GM18873 (cell line): ENCODE data around the gene TTBK1.

ENCODE experiments used
- ATAC-seq: cut with Tn5 transposase; IDR thresholded peaks from one replicate; pipeline ENCODE4 v1.9.1; 2021; ENCODE audit warnings: mild to moderate bottlenecking, moderate library complexity, moderate number of reproducible peaks; ENCODE audit not compliant: unreplicated experiment, low FRiP score

The TTBK1 gene

DNA sequence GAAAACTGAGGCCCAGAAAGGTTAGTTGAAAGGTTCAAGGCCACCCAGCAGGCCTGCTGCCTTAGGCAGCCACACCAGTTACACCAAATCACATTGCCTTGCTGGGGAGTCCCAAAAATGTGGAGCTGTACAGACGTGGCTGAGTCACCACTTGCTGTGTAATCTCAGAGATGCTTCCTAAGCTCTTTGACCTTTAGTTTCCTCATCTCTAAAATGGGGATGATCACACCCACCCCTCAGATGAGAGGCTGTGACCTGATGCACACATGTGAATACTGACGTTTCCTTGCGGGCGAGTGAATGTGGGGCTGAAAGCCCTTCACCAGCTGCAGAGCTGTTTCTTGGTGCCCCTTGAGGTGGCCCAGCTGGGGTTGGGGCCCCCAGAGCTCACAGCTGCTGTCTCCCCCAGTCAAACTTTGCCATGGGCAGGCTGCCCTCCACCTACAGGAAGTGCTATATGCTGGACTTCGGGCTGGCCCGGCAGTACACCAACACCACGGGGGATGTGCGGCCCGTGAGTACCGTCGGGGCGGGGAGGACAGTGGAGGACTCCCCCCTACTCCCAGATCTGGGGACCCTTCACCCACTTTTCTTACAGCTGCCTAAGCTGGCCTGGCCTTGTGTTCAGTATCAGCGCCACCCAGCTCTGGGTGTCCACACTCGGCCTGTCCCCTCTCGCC, 11.0 kb downstream of the TTBK1 start:
- no peak for ATAC-seq

DNA sequence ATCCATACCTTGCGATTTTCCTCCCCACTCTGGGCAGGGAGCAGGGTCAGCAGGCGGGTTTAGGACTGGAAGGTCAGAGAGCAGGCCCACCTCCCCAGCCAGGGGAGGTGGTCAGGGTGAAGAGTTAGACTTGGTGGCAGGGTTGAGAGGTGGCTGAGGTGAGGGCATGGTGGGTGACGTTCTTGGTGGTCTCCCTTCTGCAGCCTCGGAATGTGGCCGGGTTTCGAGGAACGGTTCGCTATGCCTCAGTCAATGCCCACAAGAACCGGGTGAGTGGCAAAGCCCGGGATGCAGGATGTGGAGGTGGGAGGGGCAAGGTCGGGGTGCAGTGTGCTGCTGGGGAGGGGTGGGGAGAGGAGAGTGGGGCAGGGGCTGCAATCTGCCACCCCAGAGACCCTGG, 11.6 kb downstream of the TTBK1 start:
- ATAC-seq: no peak

GRCh38 chr6:43255408-43256054, 12.2 kb downstream of the TTBK1 start:
- no peak for ATAC-seq

DNA sequence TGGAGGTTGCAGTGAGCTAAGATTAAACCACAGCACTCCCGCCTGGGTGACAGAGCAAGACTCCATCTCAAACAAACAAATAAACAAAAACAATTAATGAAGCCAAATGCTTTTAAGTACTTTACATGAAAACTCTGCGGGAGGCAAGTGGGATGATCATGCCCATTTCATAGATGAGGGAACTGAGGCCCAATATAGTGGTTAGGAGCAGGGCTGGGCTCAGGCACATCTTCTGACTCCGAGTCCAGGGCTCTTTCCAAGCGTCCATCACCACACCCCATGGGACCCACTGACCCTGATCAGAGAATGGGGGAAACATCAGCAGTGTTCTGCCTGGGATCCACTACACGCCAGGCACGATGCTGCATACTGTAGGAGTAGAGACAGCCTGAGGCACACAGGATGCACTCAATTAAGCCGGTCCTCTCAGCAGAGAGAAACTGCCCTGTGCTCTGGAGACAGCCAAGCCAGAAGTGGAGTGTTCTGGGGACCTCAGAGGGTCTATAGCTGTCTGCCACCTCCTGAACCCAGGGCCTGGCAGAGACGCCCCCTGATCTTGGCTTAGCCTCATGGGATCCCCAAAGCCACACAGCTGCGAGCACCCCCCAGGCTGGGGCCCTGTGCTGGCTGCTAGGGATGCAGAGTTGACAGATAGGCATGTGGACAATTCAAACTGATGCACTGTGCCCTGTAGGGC, 13.5 kb downstream of the TTBK1 start:
- ATAC-seq: no peak

GRCh38 chr6:43257367-43258145, 14.3 kb downstream of the TTBK1 start:
- no peak for ATAC-seq

- no peak for ATAC-seq
Observed at GRCh38 chr6:43258180-43258579, 14.9 kb downstream of the TTBK1 start.

DNA sequence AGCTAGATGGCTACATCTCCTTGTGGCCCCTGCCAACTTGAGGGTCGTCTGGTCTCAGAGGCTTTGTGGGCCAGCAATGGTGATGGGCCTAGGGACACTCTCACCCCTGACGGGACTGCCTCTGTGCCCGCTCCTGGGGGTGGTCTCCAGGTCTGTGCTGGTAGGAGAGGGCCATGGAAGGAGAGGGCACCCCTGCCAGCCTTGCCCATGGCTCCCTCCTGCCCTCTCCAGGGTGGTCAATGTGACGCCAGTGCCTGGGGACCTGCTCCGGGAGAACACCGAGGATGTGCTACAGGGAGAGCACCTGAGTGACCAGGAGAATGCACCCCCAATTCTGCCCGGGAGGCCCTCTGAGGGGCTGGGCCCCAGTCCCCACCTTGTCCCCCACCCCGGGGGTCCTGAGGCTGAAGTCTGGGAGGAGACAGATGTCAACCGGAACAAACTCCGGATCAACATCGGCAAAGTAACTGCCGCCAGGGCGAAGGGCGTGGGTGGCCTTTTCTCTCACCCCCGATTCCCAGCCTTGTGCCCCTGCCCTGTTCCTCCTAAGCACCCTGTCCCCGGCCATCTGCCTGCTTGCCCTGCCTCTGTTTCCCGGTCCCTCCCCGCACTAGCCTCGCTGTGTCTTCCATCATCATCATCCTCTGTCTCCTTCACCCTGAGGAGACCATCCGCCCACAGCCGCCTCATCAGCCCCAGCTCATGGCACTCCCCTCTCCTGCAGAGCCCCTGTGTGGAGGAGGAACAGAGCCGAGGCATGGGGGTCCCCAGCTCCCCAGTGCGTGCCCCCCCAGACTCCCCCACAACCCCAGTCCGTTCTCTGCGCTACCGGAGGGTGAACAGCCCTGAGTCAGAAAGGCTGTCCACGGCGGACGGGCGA, 15.8 kb downstream of the TTBK1 start:
- no peak for ATAC-seq

GRCh38 chr6:43260791-43261190, 17.5 kb downstream of the TTBK1 start:
- no peak for ATAC-seq

DNA sequence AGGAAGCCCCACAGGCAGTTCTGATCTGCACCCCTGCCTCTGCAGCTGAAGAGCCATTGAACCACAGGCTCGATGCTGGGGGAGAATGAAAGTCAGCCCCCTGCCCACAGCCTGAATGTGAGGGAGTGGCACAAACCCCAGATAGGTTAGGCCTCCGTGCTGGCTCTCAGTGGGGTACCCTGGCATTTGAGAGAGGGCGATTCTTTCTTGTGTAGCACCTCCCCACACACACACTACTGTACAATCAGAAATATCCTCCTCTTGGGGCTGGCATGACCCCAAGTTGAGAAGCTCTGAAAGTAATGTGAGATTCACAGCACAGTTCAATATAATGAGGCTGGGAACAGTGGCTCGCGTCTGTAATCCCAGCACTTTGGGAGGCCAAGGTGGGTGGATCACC, 17.9 kb downstream of the TTBK1 start:
- no peak for ATAC-seq

DNA sequence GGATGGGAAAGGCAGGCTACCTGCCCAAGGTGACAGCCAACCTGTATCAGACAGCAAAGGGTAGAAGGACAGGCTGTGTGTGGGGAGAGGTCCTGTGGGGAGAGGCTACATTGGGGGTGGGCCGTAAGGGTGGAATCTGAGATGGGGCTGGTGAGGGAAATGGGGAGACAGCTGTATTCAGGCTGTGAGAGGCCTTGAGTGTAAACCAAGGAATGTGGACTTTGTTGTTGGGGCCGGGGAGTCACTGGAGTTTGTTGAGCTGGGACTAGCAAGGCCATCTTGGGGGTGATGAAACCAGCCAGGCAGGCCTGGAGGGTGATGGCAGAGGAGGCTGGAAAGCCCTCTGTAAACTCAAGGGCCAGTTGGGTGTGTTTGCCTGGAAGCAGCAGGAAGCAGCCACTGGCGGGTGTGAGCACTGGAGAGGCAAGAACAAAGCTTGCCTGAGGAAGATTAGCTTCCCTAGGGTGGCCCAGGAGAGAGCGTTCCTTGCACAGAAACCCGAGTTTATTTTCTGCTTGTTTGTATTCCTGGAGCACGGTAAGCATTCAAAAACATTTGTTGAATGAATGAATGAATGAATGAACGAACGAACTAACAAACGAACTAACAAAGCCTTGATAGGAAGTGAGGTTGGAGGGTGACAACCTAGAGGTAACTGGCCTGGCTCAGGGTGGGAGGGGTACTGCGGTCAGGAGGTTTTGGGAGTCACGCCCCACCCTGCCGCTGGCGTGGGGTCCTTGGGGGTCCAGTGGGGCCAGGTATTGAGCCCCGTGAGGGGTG, 18.9 kb downstream of the TTBK1 start:
- no peak for ATAC-seq

DNA sequence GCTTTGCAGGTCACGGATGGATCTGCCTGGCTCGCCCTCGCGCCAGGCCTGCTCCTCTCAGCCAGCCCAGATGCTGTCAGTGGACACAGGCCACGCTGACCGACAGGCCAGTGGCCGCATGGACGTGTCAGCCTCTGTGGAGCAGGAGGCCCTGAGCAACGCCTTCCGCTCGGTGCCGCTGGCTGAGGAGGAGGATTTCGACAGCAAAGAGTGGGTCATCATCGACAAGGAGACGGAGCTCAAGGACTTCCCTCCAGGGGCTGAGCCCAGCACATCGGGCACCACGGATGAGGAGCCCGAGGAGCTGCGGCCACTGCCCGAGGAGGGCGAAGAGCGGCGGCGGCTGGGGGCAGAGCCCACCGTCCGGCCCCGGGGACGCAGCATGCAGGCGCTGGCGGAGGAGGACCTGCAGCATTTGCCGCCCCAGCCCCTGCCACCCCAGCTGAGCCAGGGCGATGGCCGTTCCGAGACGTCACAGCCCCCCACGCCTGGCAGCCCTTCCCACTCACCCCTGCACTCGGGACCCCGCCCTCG, 19.6 kb downstream of the TTBK1 start:
- no peak for ATAC-seq

- ATAC-seq: no peak
Observed at GRCh38 chr6:43263314-43264178, 20.3 kb downstream of the TTBK1 start.

DNA sequence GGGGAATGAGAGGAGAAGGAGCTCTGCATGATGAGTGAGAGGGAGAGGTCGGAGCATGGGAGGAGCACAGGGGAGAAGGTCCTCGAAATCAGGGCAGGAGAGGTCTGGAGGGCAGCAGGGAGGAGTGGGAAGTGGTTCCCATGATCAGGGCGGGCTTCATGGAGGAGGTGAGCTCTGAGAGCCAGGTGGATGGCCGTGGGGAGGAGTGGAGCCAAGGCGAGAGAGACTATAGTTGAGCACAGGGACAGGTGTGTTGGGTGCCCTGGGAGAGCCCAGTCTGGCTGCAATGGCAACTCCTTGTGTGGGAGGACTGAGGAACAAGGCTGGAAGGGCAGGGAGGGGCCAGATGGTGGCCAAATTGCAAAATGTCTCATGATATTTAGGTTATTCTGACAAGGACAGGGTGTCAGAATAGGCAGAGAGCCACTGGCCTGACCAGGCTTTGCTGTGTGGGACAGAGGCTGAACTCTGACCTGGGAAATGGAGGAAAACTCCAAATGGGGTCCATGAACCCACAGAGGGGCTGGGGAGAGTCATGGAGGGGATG, 21.4 kb downstream of the TTBK1 start:
- no peak for ATAC-seq

DNA sequence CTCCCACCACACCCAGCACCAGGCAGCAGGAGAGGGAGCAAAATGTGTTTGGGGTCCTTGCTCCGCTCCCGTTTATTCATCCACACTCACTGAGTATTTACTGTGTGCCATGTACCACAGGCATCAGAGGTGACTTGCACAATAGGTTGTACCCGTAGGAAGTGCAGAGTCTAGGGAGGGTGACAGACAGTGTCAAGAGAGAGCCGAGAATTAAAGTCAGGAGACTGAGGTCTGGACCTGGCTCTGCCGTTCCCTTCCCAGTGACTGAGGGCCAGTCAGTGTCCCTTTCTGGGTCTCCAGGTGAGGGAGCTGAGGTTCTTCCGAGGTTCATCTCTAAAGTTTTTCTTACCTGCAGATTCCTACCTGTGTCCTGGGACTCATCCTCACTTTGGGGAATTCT, 22.3 kb downstream of the TTBK1 start:
- ATAC-seq: no peak

GRCh38 chr6:43267619-43268354, 24.5 kb downstream of the TTBK1 start:
- no peak for ATAC-seq

DNA sequence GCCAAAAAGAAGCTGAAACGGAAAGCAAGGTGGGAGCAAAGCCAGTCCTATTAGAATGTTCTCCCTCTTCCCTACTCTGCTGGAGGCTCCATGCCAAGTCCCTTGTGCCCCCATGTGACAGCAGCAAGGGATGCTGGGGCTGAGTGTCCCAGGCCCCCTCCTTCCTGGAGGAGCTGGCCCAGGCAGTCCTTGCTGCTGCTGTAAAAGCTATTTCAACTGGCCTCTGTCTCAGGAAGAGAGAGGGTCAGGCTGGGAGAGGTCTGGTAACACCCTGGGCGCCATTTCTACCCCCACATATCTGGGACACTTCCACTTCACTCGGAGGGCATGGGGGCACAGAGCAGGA, 25.0 kb downstream of the TTBK1 start:
- ATAC-seq: no peak

- ATAC-seq: no peak
Observed at GRCh38 chr6:43268782-43269272, 25.5 kb downstream of the TTBK1 start.
